Measurements from ENCODE around the gene SECISBP2L. TPM values are rescaled to one million over a fixed set of nuclear protein-coding genes. Genes with fewer than 3 reads are reported as not detected.

SECISBP2L gene
- total and polyA plus RNA-seq, 2 of the 4 experiments (the other 2 are of a cell fraction) = 13.1 to 34.1 TPM

DNA sequence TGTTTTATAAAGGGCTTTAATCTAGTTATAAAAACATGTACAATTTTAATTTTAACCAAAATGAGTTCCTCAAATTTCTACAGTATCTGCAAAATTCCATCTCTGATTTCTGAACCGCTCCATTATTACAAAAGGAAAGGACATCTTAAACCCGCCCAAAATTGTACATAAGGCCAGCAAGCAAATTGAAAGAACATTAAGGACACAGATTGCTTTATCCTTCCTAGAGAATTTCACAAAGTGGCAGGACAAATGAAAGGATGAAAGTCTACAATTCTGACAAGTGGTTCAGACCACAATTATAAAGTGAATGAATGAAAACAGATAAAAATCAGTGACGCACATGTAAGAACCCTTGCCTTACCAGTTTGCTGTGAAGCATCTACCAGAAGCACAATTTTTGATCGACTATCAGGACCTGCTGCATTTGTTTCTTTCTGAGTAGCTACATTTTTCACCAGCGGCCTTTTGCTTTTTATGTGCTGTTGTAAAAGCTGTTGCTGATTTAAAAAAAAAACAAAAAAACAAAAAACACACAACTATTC, 13.6 kb downstream of the SECISBP2L start:
- intact Hi-C loops (cut with micrococcal nuclease) = no loop called here
- Histone ChIP-seq H3K4me2 (ENCODE audit: low read depth, low read length) (no peak overlapping the region), H3K27ac (ENCODE audit: insufficient read depth, low read length) (no peak overlapping the region), H3K23ac (ENCODE audit: low read depth, low read length) (no peak overlapping the region), H4K5ac (ENCODE audit: low read depth, low read length) (no peak overlapping the region), H2BK20ac (ENCODE audit: low read depth, low read length) (no peak overlapping the region), H3K18ac (ENCODE audit: low read depth, low read length) (no peak overlapping the region), H3K4me1 (ENCODE audit: control insufficient read depth, insufficient read depth, low read length) (peaks cover 6% of the 10 kb centered on the region), H2BK15ac (ENCODE audit: low read depth, low read length) (no peak overlapping the region), H3K36me3 (ENCODE audit: control insufficient read depth, insufficient read depth, low read length) (peaks cover 32% of the 10 kb centered on the region), H3K9ac (ENCODE audit: low read depth, low read length) (no peak overlapping the region), H4K20me1 (ENCODE audit: insufficient read depth, low read length) (peaks cover 9% of the 10 kb centered on the region; the same call in 1 of the 2 replicates), H3K27me3 (ENCODE audit: control insufficient read depth, insufficient read depth, low read length) (no peaks in the 10 kb centered on the region), H4K8ac (ENCODE audit: low read depth in 2 of 2, low read length in 2 of 2) (no peak overlapping the region), H3K4me3 (ENCODE audit: insufficient read depth, low read depth, low read length) (no peak overlapping the region), H2BK120ac (ENCODE audit: low read depth, low read length) (no peak overlapping the region), H3K9me3 (ENCODE audit: control insufficient read depth, insufficient read depth, low read length) (no peaks in the 10 kb centered on the region), H3K9me1 (ENCODE audit: insufficient read depth, low read length) (peaks cover 17% of the 10 kb centered on the region), H3K4ac (ENCODE audit: low read depth, low read length) (no peak overlapping the region), H2AFZ (replicated peaks; ENCODE audit: low read length, poor library complexity) (no peak overlapping the region), H2AK9ac (replicated peaks; ENCODE audit: low read depth, low read length, poor library complexity) (no peak overlapping the region), H3K79me1 (ENCODE audit: low read depth in 1 of 2, low read length in 2 of 2) (peaks cover 30 to 56% of the 10 kb centered on the region in 2 experiments), H2BK5ac (ENCODE audit: low read depth, low read length, poor library complexity, severe bottlenecking) (no peak overlapping the region), H4K91ac (ENCODE audit: insufficient read depth, low read depth, low read length) (no peak overlapping the region), H3K14ac (replicated peaks; ENCODE audit: low read depth, low read length) (no peak overlapping the region), H2AK5ac (ENCODE audit: low read depth, low read length) (no peak overlapping the region), H3K56ac (ENCODE audit: extremely low read depth, insufficient read depth, low read length) (no peak overlapping the region)
- TF ChIP-seq MAFK (IDR thresholded peaks at IDR 0.05; ENCODE audit: low read depth, low read length) = no peak
- TF ChIP-seq RFX5 (IDR thresholded peaks at IDR 0.05; ENCODE audit: low read depth, low read length) = no peak
- TF ChIP-seq MXI1 (IDR thresholded peaks at IDR 0.05; ENCODE audit: borderline replicate concordance, low read depth, low read length) = no peak
- no peak for TF ChIP-seq MAZ (IDR thresholded peaks at IDR 0.05; ENCODE audit: borderline replicate concordance, low read depth, low read length)
- TF ChIP-seq, protein P1, sequence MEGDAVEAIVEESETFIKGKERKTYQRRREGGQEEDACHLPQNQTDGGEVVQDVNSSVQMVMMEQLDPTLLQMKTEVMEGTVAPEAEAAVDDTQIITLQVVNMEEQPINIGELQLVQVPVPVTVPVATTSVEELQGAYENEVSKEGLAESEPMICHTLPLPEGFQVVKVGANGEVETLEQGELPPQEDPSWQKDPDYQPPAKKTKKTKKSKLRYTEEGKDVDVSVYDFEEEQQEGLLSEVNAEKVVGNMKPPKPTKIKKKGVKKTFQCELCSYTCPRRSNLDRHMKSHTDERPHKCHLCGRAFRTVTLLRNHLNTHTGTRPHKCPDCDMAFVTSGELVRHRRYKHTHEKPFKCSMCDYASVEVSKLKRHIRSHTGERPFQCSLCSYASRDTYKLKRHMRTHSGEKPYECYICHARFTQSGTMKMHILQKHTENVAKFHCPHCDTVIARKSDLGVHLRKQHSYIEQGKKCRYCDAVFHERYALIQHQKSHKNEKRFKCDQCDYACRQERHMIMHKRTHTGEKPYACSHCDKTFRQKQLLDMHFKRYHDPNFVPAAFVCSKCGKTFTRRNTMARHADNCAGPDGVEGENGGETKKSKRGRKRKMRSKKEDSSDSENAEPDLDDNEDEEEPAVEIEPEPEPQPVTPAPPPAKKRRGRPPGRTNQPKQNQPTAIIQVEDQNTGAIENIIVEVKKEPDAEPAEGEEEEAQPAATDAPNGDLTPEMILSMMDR (conservative IDR thresholded peaks at IDR 0.05; ENCODE audit: low read depth, low read length) = no peak
- no peak for TF ChIP-seq CEBPB (IDR thresholded peaks at IDR 0.05; ENCODE audit: low read depth, low read length)
- no peak for TF ChIP-seq FOS (IDR thresholded peaks at IDR 0.05; ENCODE audit: low read depth, low read length)
- TF ChIP-seq, protein P2, sequence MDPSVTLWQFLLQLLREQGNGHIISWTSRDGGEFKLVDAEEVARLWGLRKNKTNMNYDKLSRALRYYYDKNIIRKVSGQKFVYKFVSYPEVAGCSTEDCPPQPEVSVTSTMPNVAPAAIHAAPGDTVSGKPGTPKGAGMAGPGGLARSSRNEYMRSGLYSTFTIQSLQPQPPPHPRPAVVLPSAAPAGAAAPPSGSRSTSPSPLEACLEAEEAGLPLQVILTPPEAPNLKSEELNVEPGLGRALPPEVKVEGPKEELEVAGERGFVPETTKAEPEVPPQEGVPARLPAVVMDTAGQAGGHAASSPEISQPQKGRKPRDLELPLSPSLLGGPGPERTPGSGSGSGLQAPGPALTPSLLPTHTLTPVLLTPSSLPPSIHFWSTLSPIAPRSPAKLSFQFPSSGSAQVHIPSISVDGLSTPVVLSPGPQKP (IDR thresholded peaks at IDR 0.05; ENCODE audit: borderline replicate concordance, low read depth, low read length) = no peak
- no peak for TF ChIP-seq RCOR1 (IDR thresholded peaks at IDR 0.05; ENCODE audit: insufficient replicate concordance, low read length)
- TF ChIP-seq NFE2L2 (IDR thresholded peaks at IDR 0.05; ENCODE audit: low read depth, low read length) = no peak
- no peak for TF ChIP-seq BHLHE40 (IDR thresholded peaks at IDR 0.05; ENCODE audit: low read depth, low read length)
- TF ChIP-seq CHD1 (IDR thresholded peaks at IDR 0.05; ENCODE audit: low read depth, low read length) = no peak
- TF ChIP-seq RAD21 (IDR thresholded peaks at IDR 0.05; ENCODE audit: low read length) = no peak
- TF ChIP-seq SMC3 (IDR thresholded peaks at IDR 0.05; ENCODE audit: low read depth, low read length) = no peak
- TF ChIP-seq POLR2A (IDR thresholded peaks at IDR 0.05; ENCODE audit: low read depth, low read length) = no peak
- TF ChIP-seq, protein P3, sequence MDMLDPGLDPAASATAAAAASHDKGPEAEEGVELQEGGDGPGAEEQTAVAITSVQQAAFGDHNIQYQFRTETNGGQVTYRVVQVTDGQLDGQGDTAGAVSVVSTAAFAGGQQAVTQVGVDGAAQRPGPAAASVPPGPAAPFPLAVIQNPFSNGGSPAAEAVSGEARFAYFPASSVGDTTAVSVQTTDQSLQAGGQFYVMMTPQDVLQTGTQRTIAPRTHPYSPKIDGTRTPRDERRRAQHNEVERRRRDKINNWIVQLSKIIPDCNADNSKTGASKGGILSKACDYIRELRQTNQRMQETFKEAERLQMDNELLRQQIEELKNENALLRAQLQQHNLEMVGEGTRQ (IDR thresholded peaks at IDR 0.05; ENCODE audit: low read depth, low read length) = no peak
- no CpG with 5 or more reads among the region's 5 CpGs for WGBS, 2 experiments (ENCODE audit: extremely low coverage in 2 of 2, insufficient read length in 1 of 2)
- ChIA-PET CTCF (interaction anchor here (1.2 kb wide), 1 partner anchor 57 kb away, joined by 3 read pairs; no protein-coding TSS in a partner anchor), POLR2A (ENCODE audit: unreplicated experiment) (no interaction called here)
- no TSS peak for BruUV-seq (replicated peaks)
- no peak for DNase-seq
- dilution Hi-C loops (cut with HindIII; ENCODE audit: low sequenced_read_pairs, unreplicated experiment) = no loop called here
- in situ Hi-C loops (cut with MboI; ENCODE audit: low sequenced_read_pairs) = no loop called here
- ATAC-seq (ENCODE audit: low read depth) = no peak
